CD4-positive, CD25-positive, alpha-beta regulatory T cell (primary cell): ENCODE data around the gene ATP13A1. TPM values are rescaled to one million over a fixed set of nuclear protein-coding genes. Genes with fewer than 3 reads are reported as not detected.
"Not testable (repeated sequence)": the region's sequence is repeated elsewhere in the genome, so short reads cannot be mapped to it uniquely, and the experiment has no call there.

ENCODE experiments used
- ATAC-seq, 2 donors: fragments of 150-1000 bp; cut with Tn5 transposase; one replicate each; pipeline ENCODE4 v1.10.0; 2021; ENCODE audit warnings: low read depth in 2 of 2, moderate number of reproducible peaks in 2 of 2, moderate library complexity in 1 of 2
- DNase-seq, 3 donors: peaks; one replicate each; pipeline versions ENCODE4 v3.0.0 to v3.0.0-alpha.2; 2012 to 2022; ENCODE audit warnings: mixed read lengths in 1 of 3
- H3K27ac ChIP-seq: one replicate; pipeline ENCODE4 v1.7.0; 2013; ENCODE audit warnings: mild to moderate bottlenecking, low read length; ENCODE audit not compliant: insufficient read depth, poor library complexity, severe bottlenecking
- H3K27me3 ChIP-seq: one replicate; pipeline ENCODE4 v1.7.0; 2013; ENCODE audit warnings: low read length; ENCODE audit not compliant: control insufficient read depth, insufficient read depth
- H3K36me3 ChIP-seq: one replicate; pipeline ENCODE4 v1.7.0; 2013; ENCODE audit warnings: mild to moderate bottlenecking, low read length, moderate library complexity; ENCODE audit not compliant: control insufficient read depth, insufficient read depth
- H3K4me1 ChIP-seq: 2 replicates; pipeline ENCODE4 v1.7.0; 2013; ENCODE audit warnings: mild to moderate bottlenecking, low read length; ENCODE audit not compliant: insufficient read depth, control insufficient read depth, poor library complexity, severe bottlenecking
- H3K4me3 ChIP-seq: one replicate; pipeline ENCODE4 v1.7.0; 2013; ENCODE audit warnings: low read depth, mild to moderate bottlenecking, low read length, moderate library complexity
- H3K9me3 ChIP-seq, 2 experiments: 1 replicate in 1 of 2; 2 replicates in 1 of 2; pipeline ENCODE4 v1.7.0; 2013; ENCODE audit warnings: low read length in 2 of 2, mild to moderate bottlenecking in 1 of 2, moderate library complexity in 1 of 2; ENCODE audit not compliant: control insufficient read depth in 2 of 2
- H3K27ac Mint-ChIP-seq, 3 donors: one replicate each; pipeline ENCODE4 v1.8.0; 2020 to 2022; ENCODE audit warnings: mild to moderate bottlenecking in 3 of 3, mixed read lengths in 3 of 3, moderate library complexity in 2 of 3
- H3K27me3 Mint-ChIP-seq: one replicate; pipeline ENCODE4 v1.8.0; 2022; ENCODE audit warnings: mild to moderate bottlenecking, mixed read lengths
- H3K36me3 Mint-ChIP-seq: one replicate; pipeline ENCODE4 v1.8.0; 2020; ENCODE audit warnings: mixed read lengths
- H3K4me1 Mint-ChIP-seq, 4 donors: one replicate each; pipeline ENCODE4 v1.8.0; 2020 to 2022; ENCODE audit warnings: mixed read lengths in 4 of 4, mild to moderate bottlenecking in 1 of 4
- H3K4me3 Mint-ChIP-seq, 4 donors: one replicate each; pipeline ENCODE4 v1.8.0; 2020 to 2022; ENCODE audit warnings: mild to moderate bottlenecking in 4 of 4, mixed read lengths in 4 of 4, moderate library complexity in 3 of 4
- H3K9me3 Mint-ChIP-seq, 7 donors: one replicate each; pipeline ENCODE4 v1.8.0; 2020 to 2022; ENCODE audit warnings: mixed read lengths in 7 of 7, mild to moderate bottlenecking in 3 of 7, moderate library complexity in 2 of 7
- polyA plus RNA-seq, 4 donors: library from polyadenylated mRNA; unstranded; fragments of 300-500 nt; fragmentation: Illumina TruSeq; gene quantifications; one replicate each; pipeline ENCODE4 v1.2.3, GENCODE V29; 2021
- total RNA-seq: library from RNA; stranded (reverse); gene quantifications from one replicate; pipeline ENCODE4 v1.2.3, GENCODE V29; 2022

The ATP13A1 gene
- total and polyA plus RNA-seq, 5 donors from 2014 or later: 24.1 to 114 (median 30.9) TPM

GRCh38 chr19:19677579-19677978 lies 14.1 kb upstream of the ATP13A1 start:
- Mint-ChIP-seq H3K27ac (peak overlapping the region in 1 of 3 donors; percentile 82), H3K4me3 (peak overlapping the region in 2 of 4 donors; percentile 24 to 52), H3K36me3 (peaks cover 74% of the 10 kb centered on the region), H3K9me3 (peaks cover 0 to 77% (median 37%) of the 10 kb centered on the region in 7 donors), H3K27me3 (no peaks in the 10 kb centered on the region), H3K4me1 (peaks cover 0 to 37% (median 4%) of the 10 kb centered on the region in 4 donors)
- Histone ChIP-seq H3K4me1 (no peaks in the 10 kb centered on the region), H3K4me3 (peak overlapping the region; percentile 32), H3K27me3 (no peaks in the 10 kb centered on the region), H3K27ac (no peak overlapping the region), H3K36me3 (peaks cover 85% of the 10 kb centered on the region), H3K9me3 (peaks cover 78 to 97% of the 10 kb centered on the region in 2 experiments)
- ATAC-seq (no peak), DNase-seq (no peak)

GRCh38 chr19:19674315-19674714 lies 10.8 kb upstream of the ATP13A1 start:
- ATAC-seq (no peak), DNase-seq (no peak)
- H3K9me3 ChIP-seq: peaks cover 67 to 86% of the 10 kb centered on the region in 2 experiments
- peak overlapping the region; percentile 24 for H3K4me3 ChIP-seq
- no peaks in the 10 kb centered on the region for H3K27me3 Mint-ChIP-seq
- peaks cover 86% of the 10 kb centered on the region for H3K36me3 ChIP-seq
- peak overlapping the region; percentile 54 to 86 (median 71) for H3K4me3 Mint-ChIP-seq
- peaks cover 0 to 76% (median 26%) of the 10 kb centered on the region in 7 donors for H3K9me3 Mint-ChIP-seq
- H3K36me3 Mint-ChIP-seq: peaks cover 74% of the 10 kb centered on the region
- peak overlapping the region in 2 of 3 donors; percentile 29 to 84 for H3K27ac Mint-ChIP-seq
- peaks cover 3% of the 10 kb centered on the region for H3K4me1 ChIP-seq
- no peak overlapping the region for H3K27ac ChIP-seq
- H3K27me3 ChIP-seq: no peaks in the 10 kb centered on the region
- peaks cover 0 to 57% (median 15%) of the 10 kb centered on the region in 4 donors for H3K4me1 Mint-ChIP-seq

- H3K4me3 ChIP-seq: no peak overlapping the region
- no peaks in the 10 kb centered on the region for H3K27me3 ChIP-seq
- H3K36me3 ChIP-seq: peaks cover 71% of the 10 kb centered on the region
- H3K4me1 ChIP-seq: peaks cover 9% of the 10 kb centered on the region
- peaks cover 60% of the 10 kb centered on the region for H3K36me3 Mint-ChIP-seq
- H3K4me3 Mint-ChIP-seq: peak overlapping the region; percentile 59 to 87 (median 74)
- H3K27me3 Mint-ChIP-seq: peaks cover 7% of the 10 kb centered on the region
- DNase-seq (no peak), ATAC-seq (no peak)
- H3K9me3 Mint-ChIP-seq: peaks cover 0 to 69% (median 16%) of the 10 kb centered on the region in 7 donors
- H3K9me3 ChIP-seq: peaks cover 53 to 71% of the 10 kb centered on the region in 2 experiments
- peaks cover 0 to 60% (median 19%) of the 10 kb centered on the region in 4 donors for H3K4me1 Mint-ChIP-seq
- no peak overlapping the region for H3K27ac ChIP-seq
- H3K27ac Mint-ChIP-seq: peak overlapping the region in 2 of 3 donors; percentile 20 to 43
Observed at GRCh38 chr19:19672816-19673215, 9.3 kb upstream of the ATP13A1 start.

- Histone ChIP-seq H3K27ac (peak overlapping the region; percentile 96), H3K4me3 (peak overlapping the region; percentile 94), H3K36me3 (peaks cover 45% of the 10 kb centered on the region), H3K4me1 (peaks cover 13% of the 10 kb centered on the region), H3K27me3 (no peaks in the 10 kb centered on the region), H3K9me3 (peaks cover 32 to 61% of the 10 kb centered on the region in 2 experiments)
- no peak for ATAC-seq
- H3K27me3 Mint-ChIP-seq: peaks cover 7% of the 10 kb centered on the region
- peak overlapping the region; percentile 87 to 97 (median 92) for H3K4me3 Mint-ChIP-seq
- peaks cover 34% of the 10 kb centered on the region for H3K36me3 Mint-ChIP-seq
- H3K27ac Mint-ChIP-seq: peak overlapping the region; percentile 93 to 99 (median 97)
- peaks cover 0 to 44% (median 5%) of the 10 kb centered on the region in 7 donors for H3K9me3 Mint-ChIP-seq
- no peak for DNase-seq
- H3K4me1 Mint-ChIP-seq: peaks cover 0 to 58% (median 19%) of the 10 kb centered on the region in 4 donors
Observed at GRCh38 chr19:19670070-19670551, 6.6 kb upstream of the ATP13A1 start.

GRCh38 chr19:19668230-19669012 lies 4.9 kb upstream of the ATP13A1 start, which contains the start of gene ZNF101:
TSS of gene ZNF101 (plus strand) at chr19:19668839. CDS start at chr19:19668964, 125 bp downstream.
- DNase-seq: peak; percentile 86 to 98 (median 97)
- peaks cover 23% of the 10 kb centered on the region for H3K36me3 Mint-ChIP-seq
- no peaks in the 10 kb centered on the region for H3K27me3 ChIP-seq
- peaks cover 19 to 47% of the 10 kb centered on the region in 2 experiments for H3K9me3 ChIP-seq
- H3K27ac Mint-ChIP-seq: peak within 1 kb of the TSS; percentile 97 to 99 (median 99)
- H3K27me3 Mint-ChIP-seq: peaks cover 7% of the 10 kb centered on the region
- H3K4me1 Mint-ChIP-seq: peaks cover 5 to 57% (median 17%) of the 10 kb centered on the region in 4 donors
- H3K4me3 Mint-ChIP-seq: peak within 1 kb of the TSS; percentile 87 to 97 (median 92)
- H3K9me3 Mint-ChIP-seq: peaks cover 0 to 35% (median 5%) of the 10 kb centered on the region in 7 donors
- peaks cover 29% of the 10 kb centered on the region for H3K36me3 ChIP-seq
- H3K27ac ChIP-seq: peak within 1 kb of the TSS; percentile 96
- ATAC-seq: peak; percentile 67 to 69
- H3K4me3 ChIP-seq: peak within 1 kb of the TSS; percentile 94
- H3K4me1 ChIP-seq: peaks cover 13% of the 10 kb centered on the region

GRCh38 chr19:19665420-19665948 lies 2.0 kb upstream of the ATP13A1 start:
- H3K27me3 ChIP-seq, H3K36me3 ChIP-seq, DNase-seq, ATAC-seq, H3K4me3 ChIP-seq, H3K27me3 Mint-ChIP-seq, H3K36me3 Mint-ChIP-seq, H3K27ac ChIP-seq: not testable (repeated sequence)
- H3K4me3 Mint-ChIP-seq: peak overlapping the region in 2 of 4 donors; percentile 14 to 59
- peaks cover 3 to 19% of the 10 kb centered on the region in 2 experiments for H3K9me3 ChIP-seq
- H3K9me3 Mint-ChIP-seq: peaks cover 0 to 12% (median under 1%) of the 10 kb centered on the region in 7 donors
- H3K27ac Mint-ChIP-seq: peak overlapping the region in 2 of 3 donors; percentile 31 to 32
- H3K4me1 Mint-ChIP-seq: peaks cover 9 to 59% (median 29%) of the 10 kb centered on the region in 4 donors
- peaks cover 35% of the 10 kb centered on the region for H3K4me1 ChIP-seq

- Histone ChIP-seq H3K36me3 (peaks cover 20% of the 10 kb centered on the region), H3K4me1 (peaks cover 37% of the 10 kb centered on the region), H3K27me3 (no peaks in the 10 kb centered on the region), H3K9me3 (peaks cover 3 to 17% of the 10 kb centered on the region in 2 experiments), H3K4me3 (peak overlapping the region; percentile 84), H3K27ac (peak overlapping the region; percentile 96)
- no peak for ATAC-seq
- H3K36me3 Mint-ChIP-seq: peaks cover 13% of the 10 kb centered on the region
- peaks cover 14 to 52% (median 28%) of the 10 kb centered on the region in 4 donors for H3K4me1 Mint-ChIP-seq
- H3K27ac Mint-ChIP-seq: peak overlapping the region; percentile 97 to 98 (median 97)
- H3K4me3 Mint-ChIP-seq: peak overlapping the region; percentile 91 to 99 (median 94)
- DNase-seq: no peak
- no peaks in the 10 kb centered on the region for H3K27me3 Mint-ChIP-seq
- peaks cover 0 to 3% (median 0%) of the 10 kb centered on the region in 7 donors for H3K9me3 Mint-ChIP-seq
Observed at GRCh38 chr19:19662871-19663255, 613 bp downstream of the ATP13A1 start.
